ENCODE measurements around the gene TARP.

Gene TARP

DNA sequence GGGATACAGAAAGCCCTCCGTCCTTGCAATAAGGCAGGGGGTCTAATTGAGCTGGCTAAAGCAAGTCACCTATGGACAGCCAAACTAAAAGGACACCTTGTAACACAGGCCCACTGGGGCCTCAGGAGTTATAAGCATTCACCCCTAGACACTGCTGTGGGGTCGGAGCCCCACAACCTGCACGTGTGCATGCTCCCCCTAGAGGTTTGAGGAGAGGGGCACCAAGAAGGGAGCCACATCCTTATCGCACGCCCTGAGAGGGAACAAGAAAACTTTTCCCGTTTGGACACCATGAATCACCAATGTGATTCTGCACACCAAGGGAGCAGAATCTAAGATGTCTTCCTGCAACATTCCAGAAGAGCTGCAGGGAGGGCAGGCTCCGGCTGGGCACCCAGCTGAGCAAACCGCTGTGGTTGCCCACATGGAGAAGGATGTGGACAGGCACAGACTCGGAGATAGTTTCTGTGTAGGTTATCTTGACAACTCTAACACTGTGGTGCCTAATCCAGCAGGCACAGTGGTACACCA lies 17.7 kb upstream of the TARP start:
- Histone ChIP-seq H2BK20ac (ENCODE audit: low read depth, low read length) (no peak overlapping the region), H3K4me2 (ENCODE audit: low read depth, low read length) (no peak overlapping the region), H3K4me1 (ENCODE audit: control insufficient read depth, insufficient read depth, low read length) (no peaks in the 10 kb centered on the region), H3K18ac (ENCODE audit: low read depth, low read length) (no peak overlapping the region), H3K56ac (ENCODE audit: extremely low read depth, insufficient read depth, low read length) (no peak overlapping the region), H3K27ac (ENCODE audit: insufficient read depth, low read length) (no peak overlapping the region), H3K4ac (ENCODE audit: low read depth, low read length) (no peak overlapping the region), H2AK5ac (ENCODE audit: low read depth, low read length) (no peak overlapping the region), H4K91ac (ENCODE audit: insufficient read depth, low read depth, low read length) (no peak overlapping the region), H2BK5ac (ENCODE audit: low read depth, low read length, poor library complexity, severe bottlenecking) (no peak overlapping the region), H4K20me1 (ENCODE audit: insufficient read depth, low read length) (no peaks in the 10 kb centered on the region), H3K23ac (ENCODE audit: low read depth, low read length) (no peak overlapping the region), H3K14ac (replicated peaks; ENCODE audit: low read depth, low read length) (no peak overlapping the region), H4K5ac (ENCODE audit: low read depth, low read length) (no peak overlapping the region), H2BK120ac (ENCODE audit: low read depth, low read length) (no peak overlapping the region), H3K36me3 (ENCODE audit: control insufficient read depth, insufficient read depth, low read length) (no peaks in the 10 kb centered on the region), H3K4me3 (ENCODE audit: insufficient read depth, low read depth, low read length) (no peak overlapping the region), H2BK15ac (ENCODE audit: low read depth, low read length) (no peak overlapping the region), H3K9me3 (ENCODE audit: control insufficient read depth, insufficient read depth, low read length) (no peaks in the 10 kb centered on the region), H3K27me3 (ENCODE audit: control insufficient read depth, insufficient read depth, low read length) (0 out of 2 replicates have a peak, but pooled peaks cover 2% of the 10 kb centered on the region), H3K9me1 (ENCODE audit: insufficient read depth, low read length) (no peaks in the 10 kb centered on the region), H3K79me1 (ENCODE audit: low read depth in 1 of 2, low read length in 2 of 2) (no peaks in the 10 kb centered on the region), H4K8ac (ENCODE audit: low read depth in 2 of 2, low read length in 2 of 2) (no peak overlapping the region), H2AK9ac (replicated peaks; ENCODE audit: low read depth, low read length, poor library complexity) (no peak overlapping the region), H2AFZ (replicated peaks; ENCODE audit: low read length, poor library complexity) (no peak overlapping the region), H3K9ac (ENCODE audit: low read depth, low read length) (no peak overlapping the region)
- TF ChIP-seq CEBPB (IDR thresholded peaks at IDR 0.05; ENCODE audit: low read depth, low read length) (no peak), BHLHE40 (IDR thresholded peaks at IDR 0.05; ENCODE audit: low read depth, low read length) (no peak), RCOR1 (IDR thresholded peaks at IDR 0.05; ENCODE audit: insufficient replicate concordance, low read length) (no peak), CTCF (conservative IDR thresholded peaks at IDR 0.05; ENCODE audit: low read depth, low read length) (no peak), FOS (IDR thresholded peaks at IDR 0.05; ENCODE audit: low read depth, low read length) (no peak), RFX5 (IDR thresholded peaks at IDR 0.05; ENCODE audit: low read depth, low read length) (no peak), ELK1 (IDR thresholded peaks at IDR 0.05; ENCODE audit: borderline replicate concordance, low read depth, low read length) (no peak), CHD1 (IDR thresholded peaks at IDR 0.05; ENCODE audit: low read depth, low read length) (no peak), NFE2L2 (IDR thresholded peaks at IDR 0.05; ENCODE audit: low read depth, low read length) (no peak), USF2 (IDR thresholded peaks at IDR 0.05; ENCODE audit: low read depth, low read length) (no peak), MXI1 (IDR thresholded peaks at IDR 0.05; ENCODE audit: borderline replicate concordance, low read depth, low read length) (no peak), RAD21 (IDR thresholded peaks at IDR 0.05; ENCODE audit: low read length) (no peak), POLR2A (IDR thresholded peaks at IDR 0.05; ENCODE audit: low read depth, low read length) (no peak), MAFK (IDR thresholded peaks at IDR 0.05; ENCODE audit: low read depth, low read length) (no peak), SMC3 (IDR thresholded peaks at IDR 0.05; ENCODE audit: low read depth, low read length) (no peak), MAZ (IDR thresholded peaks at IDR 0.05; ENCODE audit: borderline replicate concordance, low read depth, low read length) (no peak)
- intact Hi-C loops (cut with micrococcal nuclease), result no loop called here
- BruUV-seq (replicated peaks), result no TSS peak
- dilution Hi-C loops (cut with HindIII; ENCODE audit: low sequenced_read_pairs, unreplicated experiment), result no loop called here
- POLR2A ChIA-PET (ENCODE audit: unreplicated experiment), result no interaction called here
- ATAC-seq (ENCODE audit: low read depth), result no peak
- in situ Hi-C loops (cut with MboI; ENCODE audit: low sequenced_read_pairs), result no loop called here
- DNase-seq, result no peak
- CTCF ChIA-PET, result no interaction called here
- 40% methylated on average over 1 of the region's 9 CpGs; no CpG with 5 or more reads in 1 of the 2 experiments for WGBS, 2 experiments (ENCODE audit: extremely low coverage in 2 of 2, insufficient read length in 1 of 2)
